ENCODE data around the gene MIER3.

MIER3 gene

GRCh38 chr5:56938858-56939257 lies 13.1 kb downstream of the MIER3 start:
- Histone ChIP-seq H3K27ac (replicated peaks) (no peak overlapping the region), H3K4me3 (replicated peaks; ENCODE audit: insufficient read depth, low read length) (no peak overlapping the region), H3K27me3 (ENCODE audit: insufficient read depth, poor library complexity, severe bottlenecking) (no peaks in the 10 kb centered on the region)
- TF ChIP-seq, protein P1, sequence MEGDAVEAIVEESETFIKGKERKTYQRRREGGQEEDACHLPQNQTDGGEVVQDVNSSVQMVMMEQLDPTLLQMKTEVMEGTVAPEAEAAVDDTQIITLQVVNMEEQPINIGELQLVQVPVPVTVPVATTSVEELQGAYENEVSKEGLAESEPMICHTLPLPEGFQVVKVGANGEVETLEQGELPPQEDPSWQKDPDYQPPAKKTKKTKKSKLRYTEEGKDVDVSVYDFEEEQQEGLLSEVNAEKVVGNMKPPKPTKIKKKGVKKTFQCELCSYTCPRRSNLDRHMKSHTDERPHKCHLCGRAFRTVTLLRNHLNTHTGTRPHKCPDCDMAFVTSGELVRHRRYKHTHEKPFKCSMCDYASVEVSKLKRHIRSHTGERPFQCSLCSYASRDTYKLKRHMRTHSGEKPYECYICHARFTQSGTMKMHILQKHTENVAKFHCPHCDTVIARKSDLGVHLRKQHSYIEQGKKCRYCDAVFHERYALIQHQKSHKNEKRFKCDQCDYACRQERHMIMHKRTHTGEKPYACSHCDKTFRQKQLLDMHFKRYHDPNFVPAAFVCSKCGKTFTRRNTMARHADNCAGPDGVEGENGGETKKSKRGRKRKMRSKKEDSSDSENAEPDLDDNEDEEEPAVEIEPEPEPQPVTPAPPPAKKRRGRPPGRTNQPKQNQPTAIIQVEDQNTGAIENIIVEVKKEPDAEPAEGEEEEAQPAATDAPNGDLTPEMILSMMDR (IDR thresholded peaks at IDR 0.05; ENCODE audit: insufficient read depth, low read length) = no peak
- TF ChIP-seq, protein P2, sequence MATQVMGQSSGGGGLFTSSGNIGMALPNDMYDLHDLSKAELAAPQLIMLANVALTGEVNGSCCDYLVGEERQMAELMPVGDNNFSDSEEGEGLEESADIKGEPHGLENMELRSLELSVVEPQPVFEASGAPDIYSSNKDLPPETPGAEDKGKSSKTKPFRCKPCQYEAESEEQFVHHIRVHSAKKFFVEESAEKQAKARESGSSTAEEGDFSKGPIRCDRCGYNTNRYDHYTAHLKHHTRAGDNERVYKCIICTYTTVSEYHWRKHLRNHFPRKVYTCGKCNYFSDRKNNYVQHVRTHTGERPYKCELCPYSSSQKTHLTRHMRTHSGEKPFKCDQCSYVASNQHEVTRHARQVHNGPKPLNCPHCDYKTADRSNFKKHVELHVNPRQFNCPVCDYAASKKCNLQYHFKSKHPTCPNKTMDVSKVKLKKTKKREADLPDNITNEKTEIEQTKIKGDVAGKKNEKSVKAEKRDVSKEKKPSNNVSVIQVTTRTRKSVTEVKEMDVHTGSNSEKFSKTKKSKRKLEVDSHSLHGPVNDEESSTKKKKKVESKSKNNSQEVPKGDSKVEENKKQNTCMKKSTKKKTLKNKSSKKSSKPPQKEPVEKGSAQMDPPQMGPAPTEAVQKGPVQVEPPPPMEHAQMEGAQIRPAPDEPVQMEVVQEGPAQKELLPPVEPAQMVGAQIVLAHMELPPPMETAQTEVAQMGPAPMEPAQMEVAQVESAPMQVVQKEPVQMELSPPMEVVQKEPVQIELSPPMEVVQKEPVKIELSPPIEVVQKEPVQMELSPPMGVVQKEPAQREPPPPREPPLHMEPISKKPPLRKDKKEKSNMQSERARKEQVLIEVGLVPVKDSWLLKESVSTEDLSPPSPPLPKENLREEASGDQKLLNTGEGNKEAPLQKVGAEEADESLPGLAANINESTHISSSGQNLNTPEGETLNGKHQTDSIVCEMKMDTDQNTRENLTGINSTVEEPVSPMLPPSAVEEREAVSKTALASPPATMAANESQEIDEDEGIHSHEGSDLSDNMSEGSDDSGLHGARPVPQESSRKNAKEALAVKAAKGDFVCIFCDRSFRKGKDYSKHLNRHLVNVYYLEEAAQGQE (IDR thresholded peaks at IDR 0.05; ENCODE audit: insufficient replicate concordance, low read depth) = no peak
- no peak for TF ChIP-seq GABPA (IDR thresholded peaks at IDR 0.05; ENCODE audit: low read depth)
- DNase-seq (ENCODE audit: low read depth in 1 of 2, low spot score in 1 of 2) = no peak

DNA sequence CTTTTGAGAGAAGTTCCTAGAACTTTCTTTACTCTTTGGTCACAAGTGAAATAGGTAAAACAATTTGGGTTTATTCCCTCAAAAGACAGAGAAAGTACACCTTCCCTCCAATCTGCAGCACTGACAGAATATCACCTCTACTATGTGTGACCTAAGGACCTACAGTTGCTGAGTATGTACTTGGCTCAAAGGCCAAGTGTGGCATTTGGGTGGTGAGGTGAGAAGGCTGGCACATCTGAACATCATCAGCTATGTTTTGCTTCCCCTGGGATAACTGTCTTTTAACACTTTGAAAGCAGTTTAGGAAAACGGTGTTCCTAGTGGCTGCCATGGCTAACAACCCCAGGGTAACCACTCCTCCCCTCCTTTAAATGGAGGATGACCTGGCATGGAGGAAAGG lies 17.6 kb downstream of the MIER3 start:
- no peak overlapping the region for H3K27ac ChIP-seq (replicated peaks)
- no peak for DNase-seq (ENCODE audit: low read depth in 1 of 2, low spot score in 1 of 2)

DNA sequence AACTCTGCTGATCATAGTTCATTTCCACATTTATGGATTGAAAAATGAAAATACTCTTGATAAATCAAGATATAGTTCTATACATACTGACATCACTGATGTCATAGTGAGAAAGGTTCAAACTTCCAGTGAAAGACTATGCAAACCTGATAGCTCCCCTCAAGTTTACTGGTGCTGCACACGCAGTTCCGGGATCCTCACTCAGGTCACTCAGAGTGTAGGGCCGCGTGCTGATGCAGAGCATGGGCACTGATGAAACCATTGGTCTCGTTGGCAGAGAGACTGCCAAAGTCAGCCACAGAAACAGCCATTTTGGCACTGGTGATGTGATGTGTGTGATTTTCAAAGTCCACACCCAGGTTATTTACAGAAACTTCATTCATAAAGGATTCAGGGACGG lies 29.0 kb downstream of the MIER3 start:
- H3K4me3 ChIP-seq (replicated peaks; ENCODE audit: insufficient read depth, low read length) = no peak overlapping the region
- TF ChIP-seq GABPA (IDR thresholded peaks at IDR 0.05; ENCODE audit: low read depth) (no peak), SPI1 (IDR thresholded peaks at IDR 0.05; ENCODE audit: borderline replicate concordance, low read depth) (no peak)
- no peak for DNase-seq (ENCODE audit: low read depth in 1 of 2, low spot score in 1 of 2)
- no peaks in the 10 kb centered on the region for H3K27me3 ChIP-seq (ENCODE audit: insufficient read depth, poor library complexity, severe bottlenecking)
- no peak overlapping the region for H3K27ac ChIP-seq (replicated peaks)

More for the DNA sequence above, 17.6 kb downstream of the MIER3 start:
- Histone ChIP-seq H3K4me3 (replicated peaks; ENCODE audit: insufficient read depth, low read length) (no peak overlapping the region), H3K27me3 (ENCODE audit: insufficient read depth, poor library complexity, severe bottlenecking) (no peaks in the 10 kb centered on the region)
- TF ChIP-seq POLR2AphosphoS5 (IDR thresholded peaks at IDR 0.05; ENCODE audit: low read depth) (no peak), GABPA (IDR thresholded peaks at IDR 0.05; ENCODE audit: low read depth) (no peak), SPI1 (IDR thresholded peaks at IDR 0.05; ENCODE audit: borderline replicate concordance, low read depth) (no peak)
- TF ChIP-seq, protein P1 (IDR thresholded peaks at IDR 0.05; ENCODE audit: insufficient read depth, low read length) = no peak
- TF ChIP-seq, protein P2 (IDR thresholded peaks at IDR 0.05; ENCODE audit: insufficient replicate concordance, low read depth) = no peak

DNA sequence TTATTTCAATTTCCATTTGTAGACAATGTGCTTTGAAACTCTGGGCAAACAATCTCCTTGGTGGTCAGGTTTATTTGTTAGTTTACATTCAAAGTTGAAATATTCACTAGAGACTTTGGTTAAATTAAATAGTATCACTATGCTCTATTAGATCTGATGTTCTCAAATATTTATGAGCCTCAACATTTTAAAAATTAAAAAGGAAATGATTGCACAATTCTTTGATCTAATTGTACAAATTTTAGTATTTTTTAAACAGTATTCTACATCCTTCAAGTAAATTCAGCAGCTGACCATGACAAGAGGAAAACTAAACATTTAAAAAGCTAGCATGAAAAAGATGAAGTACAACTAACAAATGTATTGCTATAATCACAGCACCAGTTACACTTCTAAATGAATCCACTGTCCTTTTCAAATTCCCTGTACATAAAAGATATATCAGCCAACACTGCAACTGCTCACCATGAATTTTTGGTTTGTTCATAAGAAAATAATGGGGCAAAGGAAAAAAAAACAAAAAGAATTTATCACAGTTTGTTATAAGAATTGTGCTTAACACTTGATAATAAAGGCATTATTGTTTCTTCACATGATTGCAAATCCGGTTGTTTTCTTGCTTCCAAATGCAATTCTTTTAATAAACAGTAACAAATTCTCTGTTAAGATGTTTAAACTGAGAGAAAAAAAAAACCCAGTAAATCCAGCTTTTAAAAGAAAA lies 31.8 kb downstream of the MIER3 start:
- Histone ChIP-seq H3K27ac (replicated peaks) (no peak overlapping the region), H3K4me3 (replicated peaks; ENCODE audit: insufficient read depth, low read length) (no peak overlapping the region), H3K27me3 (ENCODE audit: insufficient read depth, poor library complexity, severe bottlenecking) (no peaks in the 10 kb centered on the region)
- TF ChIP-seq GABPA (IDR thresholded peaks at IDR 0.05; ENCODE audit: low read depth) (no peak), POLR2AphosphoS5 (IDR thresholded peaks at IDR 0.05; ENCODE audit: low read depth) (no peak), SPI1 (IDR thresholded peaks at IDR 0.05; ENCODE audit: borderline replicate concordance, low read depth) (no peak)
- TF ChIP-seq, protein P2 (IDR thresholded peaks at IDR 0.05; ENCODE audit: insufficient replicate concordance, low read depth) = no peak
- TF ChIP-seq, protein P1 (IDR thresholded peaks at IDR 0.05; ENCODE audit: insufficient read depth, low read length) = no peak
- no peak for DNase-seq (ENCODE audit: low read depth in 1 of 2, low spot score in 1 of 2)

All from HL-60 (cell line).